Aorta (tissue), 5 donors: Measurements from ENCODE around the gene AIP. TPM values are rescaled to one million over a fixed set of nuclear protein-coding genes. Genes with fewer than 3 reads are reported as not detected.

ENCODE experiments used
- ATAC-seq: fragments of 200-7000 bp; cut with Tn5 transposase; one replicate; pipeline ENCODE4 v1.9.1; 2022; ENCODE audit warnings: moderate library complexity; ENCODE audit not compliant: low FRiP score
- DNase-seq, 2 donors: peaks; one replicate each; pipeline ENCODE4 v3.0.0-alpha.2; 2020
- H3K27ac ChIP-seq, 2 donors: one replicate each; pipeline ENCODE4 v1.5.1; 2013; ENCODE audit warnings: low read length in 2 of 2, mild to moderate bottlenecking in 2 of 2, moderate library complexity in 2 of 2, control low read depth in 1 of 2, inconsistent platforms in 1 of 2, low read depth in 1 of 2
- H3K27me3 ChIP-seq, 2 donors: one replicate each; pipeline ENCODE4 v1.6.1; 2013; ENCODE audit warnings: control low read depth in 1 of 2, low read length in 1 of 2, mild to moderate bottlenecking in 1 of 2, moderate library complexity in 1 of 2; ENCODE audit not compliant: insufficient read depth in 2 of 2, control insufficient read depth in 1 of 2
- H3K36me3 ChIP-seq, 2 donors: one replicate each; pipeline ENCODE4 v1.6.1; 2013; ENCODE audit warnings: control low read depth in 1 of 2, low read length in 1 of 2, mild to moderate bottlenecking in 1 of 2; ENCODE audit not compliant: insufficient read depth in 2 of 2, control insufficient read depth in 1 of 2
- H3K4me1 ChIP-seq, 2 donors: one replicate each; pipeline ENCODE4 v1.6.1; 2013; ENCODE audit warnings: low read length in 2 of 2, control low read depth in 1 of 2, mild to moderate bottlenecking in 1 of 2, moderate library complexity in 1 of 2; ENCODE audit not compliant: insufficient read depth in 2 of 2, control insufficient read depth in 1 of 2
- H3K4me3 ChIP-seq, 2 donors: one replicate each; pipeline ENCODE4 v1.5.1; 2013; ENCODE audit warnings: low read length in 2 of 2, control low read depth in 1 of 2, mild to moderate bottlenecking in 1 of 2
- H3K9me3 ChIP-seq: one replicate; pipeline ENCODE4 v1.6.1; 2013; ENCODE audit warnings: mild to moderate bottlenecking, low read length; ENCODE audit not compliant: control insufficient read depth
- WGBS, 2 donors: extraction: QIAGEN DNeasy Blood & Tissue Kit; methylation state at CpG; one replicate each; pipeline ENCODE4 v1.1.7; 2013; 5-methylcytosine and 5-hydroxymethylcytosine counted together
- intact Hi-C, 2 donors: fragments of 100-400 bp; cut with DNase I; formaldehyde crosslinking; loops; one replicate each; pipeline versions ENCODE4 v1.14.2 to v1.15.0; 2022
- polyA plus RNA-seq, 2 donors: library from polyadenylated mRNA; stranded (reverse); fragments of 200-250 nt; gene quantifications; one replicate each; pipeline ENCODE4 v1.2.3, GENCODE V29; 2013
- total RNA-seq, 2 donors: library from RNA; stranded (reverse); fragmentation: NEBNext Ultra II Directional; extraction: Animal tissue kit (Norgen Biotek cat#: 25700); gene quantifications; one replicate each; pipeline ENCODE4 v1.2.1, GENCODE V29; 2021
- donor health status: healthy with polysubstance abuse.
- donor health status: Bipolar disorder and iron deficiency.
- donor health status: DM: no; HTN: no; CAD: no.
- donor health status: DM: no; HTN: no; CAD: no.
- donor health status: DM: yes; HTN: yes; CAD: no.

AIP gene
- total and polyA plus RNA-seq, 4 donors, result 61.2 to 141 (median 83.8) TPM

- ATAC-seq (no peak), DNase-seq (peak in 1 of 2 donors; percentile 43)
- Histone ChIP-seq H3K27ac (no peak overlapping the region), H3K36me3 (peaks cover 0 to 2% of the 10 kb centered on the region in 2 donors), H3K4me1 (no peaks in the 10 kb centered on the region), H3K9me3 (no peaks in the 10 kb centered on the region), H3K4me3 (no peak overlapping the region), H3K27me3 (no peaks in the 10 kb centered on the region)
- 96% methylated on average over 18 of the region's 18 CpGs for WGBS, 2 donors
- intact Hi-C loops, result loop anchor here in 1 of 2 donors (10.0 kb wide), 1 partner anchor 108 kb away; the partner anchor contains the start of gene RAD9A
These were observed 19.6 kb downstream of the AIP start for GRCh38 chr11:67502328-67502979.

GRCh38 chr11:67503119-67504004 lies 20.5 kb downstream of the AIP start:
- Histone ChIP-seq H3K27ac (no peak overlapping the region), H3K4me3 (no peak overlapping the region), H3K36me3 (no peaks in the 10 kb centered on the region), H3K27me3 (no peaks in the 10 kb centered on the region), H3K9me3 (no peaks in the 10 kb centered on the region), H3K4me1 (no peaks in the 10 kb centered on the region)
- 82 to 87% methylated on average over 19 of the region's 19 CpGs for WGBS, 2 donors
- intact Hi-C loops, result loop anchor here in 1 of 2 donors (10.0 kb wide), 1 partner anchor 109 kb away; the partner anchor contains the start of gene RAD9A
- DNase-seq (peak in 1 of 2 donors; percentile 48), ATAC-seq (no peak)

GRCh38 chr11:67504005-67504949 lies 21.5 kb downstream of the AIP start:
- H3K4me1 ChIP-seq, result no peaks in the 10 kb centered on the region
- ATAC-seq (no peak), DNase-seq (peak in 1 of 2 donors; percentile 64)
- H3K27ac ChIP-seq, result peak overlapping the region in 1 of 2 donors; percentile 65
- peak overlapping the region; percentile 30 to 35 for H3K4me3 ChIP-seq
- H3K27me3 ChIP-seq, result no peaks in the 10 kb centered on the region
- 2% methylated on average over 77 to 101 of the region's 101 CpGs for WGBS, 2 donors
- no peaks in the 10 kb centered on the region for H3K36me3 ChIP-seq
- no peaks in the 10 kb centered on the region for H3K9me3 ChIP-seq
- intact Hi-C loops, result loop anchor here in 1 of 2 donors (10.0 kb wide), 1 partner anchor 109 kb away; the partner anchor contains the start of gene RAD9A

- Histone ChIP-seq H3K4me3 (peak within 1 kb of the TSS; percentile 30 to 35), H3K4me1 (no peaks in the 10 kb centered on the region), H3K9me3 (no peaks in the 10 kb centered on the region), H3K36me3 (no peaks in the 10 kb centered on the region), H3K27me3 (no peaks in the 10 kb centered on the region), H3K27ac (peak within 1 kb of the TSS; percentile 77 to 89)
- 1% methylated on average over 56 to 58 of the region's 58 CpGs for WGBS, 2 donors
- DNase-seq (peak; percentile 87 to 94), ATAC-seq (peak; percentile 62)
- intact Hi-C loops, result loop anchor here (5.0 to 10.0 kb wide), 6 partner anchors 38 to 153 kb away; partner anchors contain the start of genes GSTP1 (in 1 of the 2), POLD4 (in 1 of the 2), RAD9A (in 1 of the 2) and TMEM134 (in 1 of the 2)
These were observed 22.2 kb downstream of the AIP start, which contains the start of gene PITPNM1 for GRCh38 chr11:67504950-67505581. PITPNM1 (minus strand) TSS chr11:67505363; CDS start chr11:67504180, 1,183 bp downstream.

GRCh38 chr11:67505605-67506396 lies 23.0 kb downstream of the AIP start:
- H3K9me3 ChIP-seq, result no peaks in the 10 kb centered on the region
- H3K27me3 ChIP-seq, result no peaks in the 10 kb centered on the region
- peak; percentile 95 to 97 for DNase-seq
- peak overlapping the region in 1 of 2 donors; percentile 30 for H3K4me3 ChIP-seq
- no peaks in the 10 kb centered on the region for H3K4me1 ChIP-seq
- WGBS, 2 donors, result 2% methylated on average over 17 of the region's 17 CpGs
- intact Hi-C loops, result loop anchor here (1.0 to 10.0 kb wide), 7 partner anchors 38 to 154 kb away; partner anchors contain the start of genes GSTP1 (in 1 of the 2), POLD4 (in 1 of the 2), PPP1CA (in 1 of the 2) and RAD9A (in 1 of the 2)
- no peaks in the 10 kb centered on the region for H3K36me3 ChIP-seq
- H3K27ac ChIP-seq, result peak overlapping the region; percentile 77 to 89
- ATAC-seq, result peak; percentile 80

GRCh38 chr11:67506426-67507051 lies 23.7 kb downstream of the AIP start:
- Histone ChIP-seq H3K27me3 (no peaks in the 10 kb centered on the region), H3K27ac (peak overlapping the region in 1 of 2 donors; percentile 17), H3K4me3 (no peak overlapping the region), H3K4me1 (no peaks in the 10 kb centered on the region), H3K9me3 (no peaks in the 10 kb centered on the region), H3K36me3 (no peaks in the 10 kb centered on the region)
- no peak for ATAC-seq
- peak in 1 of 2 donors; percentile 59 for DNase-seq
- 78 to 83% methylated on average over 16 of the region's 16 CpGs for WGBS, 2 donors
- intact Hi-C loops, result loop anchor here (1.0 to 10.0 kb wide), 7 partner anchors 39 to 154 kb away; partner anchors contain the start of genes GSTP1 (in 1 of the 2), POLD4 (in 1 of the 2), PPP1CA (in 1 of the 2) and RAD9A (in 1 of the 2)
